ENCODE results near the gene QSOX1. TPM values are rescaled to one million over a fixed set of nuclear protein-coding genes. Genes with fewer than 3 reads are reported as not detected.
A peak's percentile ranks its signal among the peaks of the same experiment; 100 is the strongest.

QSOX1 gene
- total and polyA plus RNA-seq, 2 of the 4 experiments (the other 2 are of a cell fraction) = 102 to 791 TPM

GRCh38 chr1:180181048-180181447 lies 26.4 kb downstream of the QSOX1 start:
- WGBS, 2 experiments (ENCODE audit: extremely low coverage in 2 of 2, insufficient read length in 1 of 2) = 86% methylated on average over 5 of the region's 7 CpGs; no CpG with 5 or more reads in 1 of the 2 experiments
- in situ Hi-C loops (cut with MboI; ENCODE audit: low sequenced_read_pairs) = loop anchor here (10.0 kb wide), 1 partner anchor 306 kb away; the partner anchor contains the start of gene TOR1AIP2

More at GRCh38 chr1:180181048-180181447, 26.4 kb downstream of the QSOX1 start:
- Histone ChIP-seq H2BK15ac (ENCODE audit: low read depth, low read length) (no peak overlapping the region), H3K79me1 (ENCODE audit: low read depth in 1 of 2, low read length in 2 of 2) (peaks cover 8 to 44% of the 10 kb centered on the region in 2 experiments; a peak in 3 of 4 replicates), H3K4me3 (ENCODE audit: insufficient read depth, low read depth, low read length) (no peak overlapping the region), H3K4me2 (ENCODE audit: low read depth, low read length) (no peak overlapping the region), H3K9me1 (ENCODE audit: insufficient read depth, low read length) (no peaks in the 10 kb centered on the region), H3K23ac (ENCODE audit: low read depth, low read length) (no peak overlapping the region), H2BK20ac (ENCODE audit: low read depth, low read length) (no peak overlapping the region), H2AFZ (replicated peaks; ENCODE audit: low read length, poor library complexity) (no peak overlapping the region), H3K56ac (ENCODE audit: extremely low read depth, insufficient read depth, low read length) (no peak overlapping the region), H3K4ac (ENCODE audit: low read depth, low read length) (no peak overlapping the region), H2AK9ac (replicated peaks; ENCODE audit: low read depth, low read length, poor library complexity) (no peak overlapping the region), H4K20me1 (ENCODE audit: insufficient read depth, low read length) (peaks cover 30% of the 10 kb centered on the region), H3K14ac (replicated peaks; ENCODE audit: low read depth, low read length) (no peak overlapping the region), H3K27me3 (ENCODE audit: control insufficient read depth, insufficient read depth, low read length) (no peaks in the 10 kb centered on the region), H4K5ac (ENCODE audit: low read depth, low read length) (no peak overlapping the region), H3K9ac (ENCODE audit: low read depth, low read length) (no peak overlapping the region), H3K4me1 (ENCODE audit: control insufficient read depth, insufficient read depth, low read length) (no peaks in the 10 kb centered on the region), H2BK5ac (ENCODE audit: low read depth, low read length, poor library complexity, severe bottlenecking) (no peak overlapping the region), H3K9me3 (ENCODE audit: control insufficient read depth, insufficient read depth, low read length) (no peaks in the 10 kb centered on the region), H2AK5ac (ENCODE audit: low read depth, low read length) (no peak overlapping the region), H4K8ac (ENCODE audit: low read depth in 2 of 2, low read length in 2 of 2) (no peak overlapping the region), H3K18ac (ENCODE audit: low read depth, low read length) (no peak overlapping the region), H3K27ac (ENCODE audit: insufficient read depth, low read length) (no peak overlapping the region), H4K91ac (ENCODE audit: insufficient read depth, low read depth, low read length) (no peak overlapping the region), H3K36me3 (ENCODE audit: control insufficient read depth, insufficient read depth, low read length) (peaks cover 91% of the 10 kb centered on the region), H2BK120ac (ENCODE audit: low read depth, low read length) (no peak overlapping the region)
- TF ChIP-seq MAFK (IDR thresholded peaks at IDR 0.05; ENCODE audit: low read depth, low read length) = peak; percentile 55
- no peak for TF ChIP-seq RCOR1 (IDR thresholded peaks at IDR 0.05; ENCODE audit: insufficient replicate concordance, low read length)
- no peak for TF ChIP-seq BHLHE40 (IDR thresholded peaks at IDR 0.05; ENCODE audit: low read depth, low read length)
- TF ChIP-seq CTCF (conservative IDR thresholded peaks at IDR 0.05; ENCODE audit: low read depth, low read length) = peak; percentile 39
- TF ChIP-seq SMC3 (IDR thresholded peaks at IDR 0.05; ENCODE audit: low read depth, low read length) = 0 out of 2 replicates have a peak, but pooled peaks have one; percentile 12
- no peak for TF ChIP-seq ELK1 (IDR thresholded peaks at IDR 0.05; ENCODE audit: borderline replicate concordance, low read depth, low read length)
- intact Hi-C loops (cut with micrococcal nuclease) = no loop called here
- CTCF ChIA-PET = interaction anchor here (0.8 to 1.1 kb wide), 3 partner anchors 12 to 317 kb away, joined by 3 read pairs; no protein-coding TSS in a partner anchor
- dilution Hi-C loops (cut with HindIII; ENCODE audit: low sequenced_read_pairs, unreplicated experiment) = no loop called here
- ATAC-seq (ENCODE audit: low read depth) = no peak
- DNase-seq = no peak
- POLR2A ChIA-PET (ENCODE audit: unreplicated experiment) = no interaction called here
- BruUV-seq (replicated peaks) = no TSS peak
